IMR-90 (cell line): ENCODE data around the gene TGFBR2. TPM values are rescaled to one million over a fixed set of nuclear protein-coding genes. Genes with fewer than 3 reads are reported as not detected.
A peak's percentile ranks its signal among the peaks of the same experiment; 100 is the strongest.

Source experiments
- ATAC-seq: fragments of 200-7000 bp; cut with Tn5 transposase; 2 replicates; pipeline ENCODE4 v1.9.1; 2020; ENCODE audit warnings: low read depth, mild to moderate bottlenecking, moderate library complexity
- BruUV-seq: library from RNA; stranded (reverse); fragments of 400-500 nt; replicated peaks from 2 replicates; lab custom pipeline; 2021; lab: Mats Ljungman, UMichigan
- CTCF ChIA-PET: fragments of 300-600 bp; formaldehyde crosslinking; extraction: SDS; loops from one replicate; lab custom pipeline; 2021; ENCODE audit warnings: antibody characterized with exemption; lab: Yijun Ruan, JAX
- POLR2A ChIA-PET: fragments of 300-600 bp; sonication (Branson Sonifier 250); formaldehyde crosslinking; loops from one replicate; lab custom pipeline; 2022; ENCODE audit warnings: antibody characterized with exemption; ENCODE audit not compliant: unreplicated experiment; lab: Charles Lee
- DNase-seq: peaks from one replicate; pipeline ENCODE4 v3.0.0; 2013
- H2AFZ ChIP-seq: replicated peaks from 2 replicates; pipeline ENCODE3; 2013; ENCODE audit warnings: low read length, mild to moderate bottlenecking; ENCODE audit not compliant: poor library complexity
- H2AK5ac ChIP-seq: 2 replicates; pipeline ENCODE4 v1.6.1; 2013; ENCODE audit warnings: low read depth, low read length, inconsistent platforms
- H2AK9ac ChIP-seq: replicated peaks from 2 replicates; pipeline ENCODE3; 2013; ENCODE audit warnings: mild to moderate bottlenecking, low read depth, low read length, moderate library complexity; ENCODE audit not compliant: poor library complexity
- H2BK120ac ChIP-seq: 2 replicates; pipeline ENCODE4 v1.6.1; 2013; ENCODE audit warnings: low read depth, low read length, inconsistent platforms
- H2BK15ac ChIP-seq: 3 replicates; pipeline ENCODE4 v1.6.1; 2013; ENCODE audit warnings: low read depth, low read length, inconsistent platforms
- H2BK20ac ChIP-seq: 2 replicates; pipeline ENCODE4 v1.6.1; 2013; ENCODE audit warnings: low read depth, mild to moderate bottlenecking, inconsistent platforms, low read length, moderate library complexity
- H2BK5ac ChIP-seq: 2 replicates; pipeline ENCODE4 v1.6.1; 2013; ENCODE audit warnings: mild to moderate bottlenecking, low read depth, low read length, inconsistent platforms; ENCODE audit not compliant: poor library complexity, severe bottlenecking
- H3K14ac ChIP-seq: replicated peaks from 2 replicates; pipeline ENCODE4 v1.6.1; 2013; ENCODE audit warnings: low read depth, low read length, inconsistent platforms
- H3K18ac ChIP-seq: 2 replicates; pipeline ENCODE4 v1.6.1; 2013; ENCODE audit warnings: low read depth, low read length, control low read depth
- H3K23ac ChIP-seq: 2 replicates; pipeline ENCODE4 v1.6.1; 2013; ENCODE audit warnings: low read depth, low read length, inconsistent platforms
- H3K27ac ChIP-seq: 2 replicates; pipeline ENCODE4 v1.5.1; 2013; ENCODE audit warnings: mild to moderate bottlenecking, control low read depth, low read length; ENCODE audit not compliant: insufficient read depth
- H3K27me3 ChIP-seq: 2 replicates; pipeline ENCODE4 v1.6.1; 2013; ENCODE audit warnings: low read length; ENCODE audit not compliant: control insufficient read depth, insufficient read depth
- H3K36me3 ChIP-seq: 2 replicates; pipeline ENCODE4 v1.6.1; 2013; ENCODE audit warnings: low read length, mixed read lengths; ENCODE audit not compliant: control insufficient read depth, insufficient read depth
- H3K4ac ChIP-seq: 2 replicates; pipeline ENCODE4 v1.6.1; 2013; ENCODE audit warnings: low read depth, low read length, inconsistent platforms
- H3K4me1 ChIP-seq: 2 replicates; pipeline ENCODE4 v1.6.1; 2013; ENCODE audit warnings: low read length, mixed read lengths; ENCODE audit not compliant: control insufficient read depth, insufficient read depth
- H3K4me2 ChIP-seq: 2 replicates; pipeline ENCODE4 v1.6.1; 2013; ENCODE audit warnings: low read depth, mild to moderate bottlenecking, control low read depth, low read length, moderate library complexity
- H3K4me3 ChIP-seq: 2 replicates; pipeline ENCODE4 v1.5.1; 2013; ENCODE audit warnings: low read depth, mild to moderate bottlenecking, control low read depth, low read length, moderate library complexity; ENCODE audit not compliant: insufficient read depth
- H3K56ac ChIP-seq: 2 replicates; pipeline ENCODE4 v1.6.1; 2013; ENCODE audit warnings: low read length, inconsistent platforms; ENCODE audit not compliant: insufficient read depth; ENCODE audit errors: extremely low read depth
- H3K79me1 ChIP-seq, 2 experiments: 2 replicates each; pipeline ENCODE4 v1.6.1; 2013; ENCODE audit warnings: low read length in 2 of 2, inconsistent platforms in 1 of 2, low read depth in 1 of 2
- H3K9ac ChIP-seq: 2 replicates; pipeline ENCODE4 v1.6.1; 2013; ENCODE audit warnings: low read depth, low read length, control low read depth
- H3K9me1 ChIP-seq: 2 replicates; pipeline ENCODE4 v1.6.1; 2013; ENCODE audit warnings: low read length, inconsistent platforms; ENCODE audit not compliant: insufficient read depth
- H3K9me3 ChIP-seq: 2 replicates; pipeline ENCODE4 v1.6.1; 2013; ENCODE audit warnings: low read length; ENCODE audit not compliant: control insufficient read depth, insufficient read depth
- H4K20me1 ChIP-seq: 2 replicates; pipeline ENCODE4 v1.6.1; 2013; ENCODE audit warnings: low read length, inconsistent platforms; ENCODE audit not compliant: insufficient read depth
- H4K5ac ChIP-seq: 2 replicates; pipeline ENCODE4 v1.6.1; 2013; ENCODE audit warnings: mild to moderate bottlenecking, low read depth, low read length, control low read depth
- H4K8ac ChIP-seq, 2 experiments: 2 replicates each; pipeline ENCODE4 v1.6.1; 2013; ENCODE audit warnings: low read depth in 2 of 2, low read length in 2 of 2, control low read depth in 1 of 2, inconsistent platforms in 1 of 2
- H4K91ac ChIP-seq: 2 replicates; pipeline ENCODE4 v1.6.1; 2013; ENCODE audit warnings: low read depth, low read length, inconsistent platforms; ENCODE audit not compliant: insufficient read depth
- BHLHE40 ChIP-seq: fragments of 150-350 bp; IDR thresholded peaks from 2 replicates; pipeline ENCODE4 v1.6.1; 2016; ENCODE audit warnings: mild to moderate bottlenecking, low read depth, low read length
- CHD1 ChIP-seq: IDR thresholded peaks from 2 replicates; pipeline ENCODE4 v1.6.1; 2012; ENCODE audit warnings: low read depth, low read length, improper control_type of control experiment
- MXI1 ChIP-seq: IDR thresholded peaks from 2 replicates; pipeline ENCODE4 v1.6.1; 2012; ENCODE audit warnings: low read depth, mild to moderate bottlenecking, low read length, moderate library complexity, borderline replicate concordance
- POLR2A ChIP-seq: IDR thresholded peaks from 2 replicates; pipeline ENCODE4 v1.6.1; 2012; ENCODE audit warnings: mild to moderate bottlenecking, low read depth, low read length
- RAD21 ChIP-seq: IDR thresholded peaks from 2 replicates; pipeline ENCODE4 v1.6.1; 2012; ENCODE audit warnings: low read length, improper control_type of control experiment
- RCOR1 ChIP-seq: IDR thresholded peaks from 2 replicates; pipeline ENCODE4 v1.6.1; 2012; ENCODE audit warnings: mild to moderate bottlenecking, low read length, improper control_type of control experiment; ENCODE audit not compliant: insufficient replicate concordance
- WGBS, 2 experiments: methylation state at CpG; one replicate each; pipeline versions ENCODE4 v1.1.5 to v1.1.7; 2013; ENCODE audit warnings: missing lambda C conversion rate in 2 of 2; ENCODE audit not compliant: insufficient read length in 1 of 2; ENCODE audit errors: extremely low coverage in 2 of 2; 5-methylcytosine and 5-hydroxymethylcytosine counted together
- dilution Hi-C: fragments of 300-500 bp; cut with HindIII; formaldehyde crosslinking; loops from one replicate; pipeline ENCODE4 v1.14.3; 2018; ENCODE audit warnings: low sequenced_read_pairs; ENCODE audit not compliant: unreplicated experiment
- in situ Hi-C: fragments of 300-500 bp; cut with MboI; formaldehyde crosslinking; loops from 3 replicates; pipeline ENCODE4 v1.14.3; 2019; ENCODE audit warnings: low sequenced_read_pairs, inconsistent platforms, mixed read lengths
- intact Hi-C: fragments of 100-400 bp; cut with micrococcal nuclease; formaldehyde crosslinking; loops from 2 replicates; pipeline ENCODE4 v1.10.0; 2022
- polyA plus RNA-seq, 3 experiments: library from polyadenylated mRNA; depleted of rRNA; stranded (reverse); fragments of >200 nt; gene quantifications; 2 replicates each; pipeline ENCODE4 v1.2.3, GENCODE V29; 2012; ENCODE audit warnings: low replicate concordance in 1 of 3
- total RNA-seq: library from RNA; depleted of rRNA; stranded (reverse); fragments of >200 nt; gene quantifications from 2 replicates; pipeline ENCODE4 v1.2.3, GENCODE V29; 2012
- TF ChIP-seq, protein P1 (sequence below): fragments of 150-350 bp; IDR thresholded peaks from 2 replicates; pipeline ENCODE4 v1.6.1; 2016; ENCODE audit warnings: low read depth, mild to moderate bottlenecking, low read length, moderate library complexity, borderline replicate concordance

The TGFBR2 gene
- total and polyA plus RNA-seq, 2 of the 4 experiments (the other 2 are of a cell fraction) = 63.7 to 87.5 TPM

DNA sequence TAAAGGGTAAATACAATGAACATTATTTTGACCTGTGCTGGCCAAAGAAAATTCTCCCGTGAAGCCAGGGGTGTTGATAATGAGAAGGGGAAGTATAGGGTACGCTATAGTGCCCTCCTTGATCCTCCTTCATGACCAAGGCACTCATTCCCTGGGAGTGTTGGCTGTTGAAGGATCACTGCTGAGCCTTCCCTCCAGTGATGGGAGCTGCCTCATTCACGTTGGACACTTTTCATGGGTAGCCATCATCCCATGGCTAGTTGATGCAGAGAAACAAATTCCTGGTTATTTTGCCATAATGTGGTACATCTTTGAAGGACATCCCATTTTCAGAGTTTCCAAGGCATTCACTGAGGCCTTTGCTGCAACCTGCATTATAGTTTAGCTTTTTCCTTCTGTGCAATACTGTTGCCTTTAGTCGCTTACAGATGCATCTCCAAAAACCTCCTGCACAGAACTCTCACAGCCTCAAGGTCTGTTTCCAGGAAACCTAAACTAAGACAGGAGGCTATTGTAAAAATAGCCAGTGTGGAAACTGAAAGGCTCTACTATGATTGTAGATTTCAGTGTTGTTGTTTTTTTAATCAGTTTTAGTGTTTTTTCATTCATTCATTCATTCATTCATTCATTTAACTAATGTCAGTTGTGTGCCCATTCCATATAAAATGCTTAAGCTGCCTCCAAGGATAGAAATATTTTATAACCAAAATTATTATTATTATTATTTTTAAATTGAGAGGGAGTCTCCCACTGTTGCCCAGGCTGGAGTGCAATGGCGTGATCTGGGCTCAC, 40.8 kb downstream of the TGFBR2 start:
- Histone ChIP-seq H4K91ac (no peak overlapping the region; the same call in 1 of the 2 replicates), H3K79me1 (peaks cover 51 to 69% of the 10 kb centered on the region in 2 experiments), H3K56ac (no peak overlapping the region), H2BK5ac (peak overlapping the region; percentile 4), H3K4me3 (no peak overlapping the region), H4K5ac (peak overlapping the region; percentile 45; the same call in 1 of the 2 replicates), H3K4me2 (no peak overlapping the region), H3K4me1 (peaks cover 34% of the 10 kb centered on the region), H3K9me3 (no peaks in the 10 kb centered on the region), H3K9me1 (peaks cover 24% of the 10 kb centered on the region), H3K23ac (0 out of 2 replicates have a peak overlapping the region, but pooled peaks have one; percentile 17), H2AK9ac (no peak overlapping the region), H2AK5ac (peak overlapping the region; percentile 93), H4K8ac (peak overlapping the region in 1 of 2 experiments; percentile 29; a peak in 1 of 4 replicates), H3K36me3 (peaks cover 30% of the 10 kb centered on the region), H2BK120ac (peak overlapping the region; percentile 49; the same call in 1 of the 2 replicates), H2AFZ (no peak overlapping the region), H3K27me3 (no peaks in the 10 kb centered on the region), H3K9ac (no peak overlapping the region), H2BK20ac (peak overlapping the region; percentile 8; the same call in 1 of the 2 replicates), H3K14ac (0 out of 2 replicates have a peak overlapping the region, but pooled peaks have one; percentile 16), H4K20me1 (no peaks in the 10 kb centered on the region), H3K27ac (peak overlapping the region; percentile 20; the same call in 1 of the 2 replicates), H3K4ac (no peak overlapping the region; the same call in 1 of the 2 replicates), H3K18ac (peak overlapping the region; percentile 76), H2BK15ac (no peak overlapping the region)
- TF ChIP-seq BHLHE40 = no peak
- no peak for TF ChIP-seq POLR2A
- no peak for TF ChIP-seq RAD21
- TF ChIP-seq, protein P1, sequence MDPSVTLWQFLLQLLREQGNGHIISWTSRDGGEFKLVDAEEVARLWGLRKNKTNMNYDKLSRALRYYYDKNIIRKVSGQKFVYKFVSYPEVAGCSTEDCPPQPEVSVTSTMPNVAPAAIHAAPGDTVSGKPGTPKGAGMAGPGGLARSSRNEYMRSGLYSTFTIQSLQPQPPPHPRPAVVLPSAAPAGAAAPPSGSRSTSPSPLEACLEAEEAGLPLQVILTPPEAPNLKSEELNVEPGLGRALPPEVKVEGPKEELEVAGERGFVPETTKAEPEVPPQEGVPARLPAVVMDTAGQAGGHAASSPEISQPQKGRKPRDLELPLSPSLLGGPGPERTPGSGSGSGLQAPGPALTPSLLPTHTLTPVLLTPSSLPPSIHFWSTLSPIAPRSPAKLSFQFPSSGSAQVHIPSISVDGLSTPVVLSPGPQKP = no peak
- TF ChIP-seq CHD1 = no peak
- TF ChIP-seq MXI1 = no peak
- no peak for TF ChIP-seq RCOR1
- in situ Hi-C loops (no loop called here), dilution Hi-C loops (no loop called here), intact Hi-C loops (no loop called here)
- no peak for ATAC-seq
- BruUV-seq = no TSS peak
- ChIA-PET POLR2A (no interaction called here), CTCF (no interaction called here)
- no CpG with 5 or more reads among the region's 5 CpGs for whole genome bisulfite sequencing, 2 experiments
- no peak for DNase-seq
